HepG2 (cell line): ENCODE data around the gene KLF16. TPM values are rescaled to one million over a fixed set of nuclear protein-coding genes. Genes with fewer than 3 reads are reported as not detected.

Experiments used
- ATAC-seq: fragments of 200-7000 bp; cut with Tn5 transposase; 3 replicates; pipeline ENCODE4 v1.9.1; 2020; ENCODE audit warnings: mild to moderate bottlenecking, moderate library complexity
- BruUV-seq: library from RNA; stranded (reverse); fragments of 400-500 nt; replicated peaks from 2 replicates; lab custom pipeline; 2021; lab: Mats Ljungman, UMichigan
- CTCF ChIA-PET: fragments of 300-600 bp; formaldehyde crosslinking; extraction: SDS; loops from one replicate; lab custom pipeline; 2021; ENCODE audit warnings: low total read pairs, inconsistent platforms, low intra/inter-chr PET ratio; lab: Yijun Ruan, JAX
- POLR2A ChIA-PET: fragments of 350-600 bp; sonication (Branson Sonifier 250); formaldehyde crosslinking; loops from one replicate; lab custom pipeline; 2020; ENCODE audit warnings: antibody characterized with exemption, inconsistent platforms; lab: Yijun Ruan, JAX
- DNase-seq: peaks from one replicate; pipeline ENCODE4 v3.0.0-alpha.2; 2015; ENCODE audit warnings: low spot score
- FAIRE-seq: peaks from 3 replicates; lab custom pipeline; 2011; peaks lifted over from hg19 to GRCh38; lab: Jason Lieb, UNC
- H2AFZ ChIP-seq: one replicate; pipeline ENCODE4 v1.6.1; 2011; ENCODE audit warnings: low read length, inconsistent platforms
- H3K27ac ChIP-seq: fragments of 300-600 bp; 3 replicates; pipeline ENCODE4 v1.8.0; 2011; ENCODE audit warnings: mixed run types, mild to moderate bottlenecking, mixed read lengths, low read length, inconsistent platforms; ENCODE audit not compliant: insufficient read depth; ENCODE audit errors: extremely low read length
- H3K27me3 ChIP-seq, 2 experiments: fragments of 200-600 bp in 1 of 2; 2 replicates in 1 of 2; 3 replicates in 1 of 2; pipeline versions ENCODE4 v1.6.0 to v1.8.0; 2011; ENCODE audit warnings: low read length in 2 of 2, mild to moderate bottlenecking in 2 of 2, moderate library complexity in 2 of 2, inconsistent platforms in 1 of 2; ENCODE audit not compliant: insufficient read depth in 2 of 2, control insufficient read depth in 1 of 2
- H3K36me3 ChIP-seq, 2 experiments: fragments of 200-600 bp in 1 of 2; replicated peaks in 1 of 2; 2 replicates in 1 of 2; 3 replicates in 1 of 2; pipeline versions ENCODE4 v1.5.1 to v1.8.0; 2011; ENCODE audit warnings: low read length in 2 of 2, inconsistent platforms in 1 of 2; ENCODE audit not compliant: insufficient read depth in 2 of 2, control insufficient read depth in 1 of 2
- H3K4me1 ChIP-seq: 2 replicates; pipeline ENCODE4 v1.5.1; 2012; ENCODE audit warnings: low read length, inconsistent platforms; ENCODE audit not compliant: insufficient read depth
- H3K4me2 ChIP-seq: 2 replicates; pipeline ENCODE4 v1.6.0; 2011; ENCODE audit warnings: low read depth, low read length, inconsistent platforms
- H3K4me3 ChIP-seq, 3 experiments: fragments of 200-600 bp in 1 of 3; sonication (generic), shearing (Covaris generic) in 1 of 3; replicated peaks in 1 of 3; 2 replicates each; pipeline ENCODE4 v1.5.1; 2011 to 2016; ENCODE audit warnings: low read length in 3 of 3, inconsistent platforms in 2 of 3, low read depth in 2 of 3, mild to moderate bottlenecking in 2 of 3, control low read depth in 1 of 3, mixed read lengths in 1 of 3; ENCODE audit not compliant: insufficient read depth in 1 of 3
- H3K79me2 ChIP-seq: one replicate; pipeline ENCODE4 v1.6.1; 2011; ENCODE audit warnings: low read length, inconsistent platforms; ENCODE audit not compliant: insufficient read depth
- H3K9ac ChIP-seq: 2 replicates; pipeline ENCODE4 v1.6.0; 2011; ENCODE audit warnings: mild to moderate bottlenecking, low read depth, low read length, inconsistent platforms; ENCODE audit not compliant: insufficient read depth
- H3K9me3 ChIP-seq: 2 replicates; pipeline ENCODE4 v1.5.1; 2012; ENCODE audit warnings: mild to moderate bottlenecking, low read length
- H4K20me1 ChIP-seq: 2 replicates; pipeline ENCODE4 v1.6.0; 2011; ENCODE audit warnings: inconsistent platforms, mild to moderate bottlenecking, low read length, moderate library complexity; ENCODE audit not compliant: insufficient read depth
- IKZF1 ChIP-seq: fragments of 450-650 bp; IDR thresholded peaks from 2 replicates; pipeline ENCODE4 v1.7.1; 2016
- IRX3 ChIP-seq: sonication (generic); formaldehyde crosslinking; IDR thresholded peaks from 2 replicates; pipeline ENCODE4 v1.8.1; 2023; ENCODE audit warnings: mild to moderate bottlenecking, low read depth, missing genetic modification reagents, borderline replicate concordance
- MAF1 ChIP-seq: sonication (generic); formaldehyde crosslinking; IDR thresholded peaks from 2 replicates; pipeline ENCODE4 v1.5.0; 2020; ENCODE audit warnings: missing genetic modification reagents, borderline replicate concordance
- SIX4 ChIP-seq: sonication (generic); formaldehyde crosslinking; IDR thresholded peaks from 2 replicates; pipeline ENCODE4 v1.4.0; 2020; ENCODE audit warnings: missing genetic modification reagents
- SNAI1 ChIP-seq: sonication (generic); formaldehyde crosslinking; IDR thresholded peaks from 2 replicates; pipeline ENCODE4 v1.5.0; 2020; ENCODE audit warnings: mild to moderate bottlenecking, missing genetic modification reagents, borderline replicate concordance
- U2AF1 ChIP-seq: fragments of 200-400 bp; formaldehyde crosslinking; optimal IDR thresholded peaks from 2 replicates; pipeline ENCODE3; 2017; ENCODE audit warnings: mild to moderate bottlenecking, low read depth, low read length
- ZFP1 ChIP-seq: IDR thresholded peaks from 2 replicates; pipeline ENCODE4 v1.6.1; 2016
- ZFP37 ChIP-seq: sonication (generic); formaldehyde crosslinking; IDR thresholded peaks from 2 replicates; pipeline ENCODE4 v1.4.0; 2020; ENCODE audit warnings: missing genetic modification reagents, borderline replicate concordance
- ZFY ChIP-seq: sonication (generic); formaldehyde crosslinking; IDR thresholded peaks from 2 replicates; pipeline ENCODE4 v1.4.0; 2020; ENCODE audit warnings: missing genetic modification reagents
- ZNF225 ChIP-seq: sonication (generic); formaldehyde crosslinking; IDR thresholded peaks from 2 replicates; pipeline ENCODE4 v1.4.0; 2020; ENCODE audit warnings: mild to moderate bottlenecking, missing genetic modification reagents
- ZNF598 ChIP-seq: sonication (generic); formaldehyde crosslinking; IDR thresholded peaks from 2 replicates; pipeline ENCODE4 v1.5.1; 2020; ENCODE audit warnings: mild to moderate bottlenecking, missing genetic modification reagents, borderline replicate concordance
- ZNF788 ChIP-seq: sonication (generic); formaldehyde crosslinking; IDR thresholded peaks from 2 replicates; pipeline ENCODE4 v1.5.0; 2020; ENCODE audit warnings: mild to moderate bottlenecking, missing genetic modification reagents, borderline replicate concordance
- WGBS: methylation state at CpG from one replicate; pipeline ENCODE4 v1.1.6; 2017; ENCODE audit warnings: low lambda C conversion rate; 5-methylcytosine and 5-hydroxymethylcytosine counted together
- in situ Hi-C: cut with HindIII; loops from 2 replicates; pipeline ENCODE4 v1.10.0; 2017; ENCODE audit warnings: low pct_unique_long_range_greater_than_20kb; ENCODE audit not compliant: extremely low pct_ligation_motif_present
- intact Hi-C: fragments of 100-400 bp; cut with micrococcal nuclease; formaldehyde crosslinking; loops from one replicate; pipeline ENCODE4 v1.10.0; 2022; ENCODE audit not compliant: unreplicated experiment
- polyA plus RNA-seq, 8 experiments: library from polyadenylated mRNA; depleted of rRNA in 3 of 8; stranded (reverse) in 7 of 8; unstranded in 1 of 8; fragments of >200 nt; fragmentation: Illumina TruSeq in 4 of 8; extraction: Trizol in 4 of 8; gene quantifications; 2 replicates each; pipeline versions ENCODE4 v1.2.1 to v1.2.3, GENCODE V29; 2011 to 2016; ENCODE audit warnings: low read depth in 4 of 8, missing spikeins in 1 of 8, mixed read lengths in 1 of 8; ENCODE audit not compliant: insufficient read depth in 1 of 8
- total RNA-seq, 5 experiments: library from RNA; depleted of rRNA; stranded (reverse); fragments of >200 nt; fragmentation: Illumina TruSeq; extraction: Trizol; gene quantifications; 2 replicates each; pipeline ENCODE4 v1.2.3, GENCODE V29; 2016; ENCODE audit warnings: low read depth in 1 of 5
- TF ChIP-seq, protein P1 (sequence below): sonication (generic); formaldehyde crosslinking; IDR thresholded peaks from one replicate; pipeline ENCODE4 v1.5.1; 2020; ENCODE audit warnings: mild to moderate bottlenecking, missing genetic modification reagents; ENCODE audit errors: not compliant biosample characterization
- TF ChIP-seq, protein P2 (sequence below): sonication (generic); formaldehyde crosslinking; IDR thresholded peaks from 2 replicates; pipeline ENCODE4 v1.4.0; 2020; ENCODE audit warnings: missing genetic modification reagents, borderline replicate concordance

Gene KLF16
- total and polyA plus RNA-seq, 2 of the 13 experiments (the other 11 are each of a cell fraction or from before 2014, with no cell fraction given): 3.5 to 6.7 TPM

DNA sequence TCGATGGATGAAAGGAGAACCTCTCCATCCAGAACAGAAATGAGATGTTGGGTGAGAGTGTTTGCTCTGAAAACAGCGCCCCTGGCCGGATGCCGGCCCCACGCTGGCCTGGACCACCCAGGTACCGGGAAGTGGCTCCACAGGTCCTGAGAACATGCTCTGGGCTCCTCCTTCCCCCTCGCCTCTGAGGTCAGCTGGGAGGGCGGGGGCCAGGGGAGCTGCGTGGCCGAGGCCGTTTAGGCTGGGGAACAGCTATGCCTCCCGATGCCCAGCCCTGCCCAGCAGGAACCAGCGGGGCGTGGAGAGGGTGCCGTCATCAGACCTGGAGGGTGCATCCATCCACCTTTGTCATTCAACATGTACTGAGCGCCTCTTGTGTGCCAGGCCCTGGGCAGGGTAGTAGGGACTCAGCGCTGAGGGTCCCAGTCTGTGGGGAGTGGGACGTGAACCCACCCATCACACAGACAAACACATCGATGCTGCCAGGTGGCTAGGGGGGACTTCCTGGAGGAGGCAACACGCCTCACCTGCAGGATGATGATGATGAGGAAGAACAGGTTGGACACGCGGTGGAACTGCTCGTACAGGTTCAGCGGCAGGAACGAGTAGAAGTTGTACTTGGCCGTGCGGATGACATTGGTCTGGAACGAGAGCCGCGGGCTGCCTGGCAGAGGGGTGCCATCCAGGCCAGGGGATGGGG lies 55.5 kb downstream of the KLF16 start:
- intact Hi-C loops: no loop called here
- Histone ChIP-seq H3K4me3 (no peak overlapping the region), H4K20me1 (no peaks in the 10 kb centered on the region), H2AFZ (no peak overlapping the region), H3K4me1 (peaks cover 6% of the 10 kb centered on the region; the same call in 1 of the 2 replicates), H3K36me3 (no peaks in the 10 kb centered on the region), H3K27ac (no peak overlapping the region), H3K9me3 (no peaks in the 10 kb centered on the region), H3K27me3 (no peaks in the 10 kb centered on the region; a peak in 1 of 5 replicates), H3K79me2 (no peaks in the 10 kb centered on the region), H3K4me2 (no peak overlapping the region), H3K9ac (no peak overlapping the region)
- TF ChIP-seq MAF1 (no peak), ZFP1 (CRISPR knock-in tag) (no peak), IKZF1 (no peak), U2AF1 (no peak), ZFY (CRISPR knock-in tag) (no peak), ZFP37 (CRISPR knock-in tag) (no peak), SIX4 (CRISPR knock-in tag) (no peak), SNAI1 (no peak), IRX3 (CRISPR knock-in tag) (no peak), ZNF225 (CRISPR knock-in tag) (no peak), ZNF788 (CRISPR knock-in tag) (no peak), ZNF598 (CRISPR knock-in tag) (no peak)
- TF ChIP-seq, protein P1, sequence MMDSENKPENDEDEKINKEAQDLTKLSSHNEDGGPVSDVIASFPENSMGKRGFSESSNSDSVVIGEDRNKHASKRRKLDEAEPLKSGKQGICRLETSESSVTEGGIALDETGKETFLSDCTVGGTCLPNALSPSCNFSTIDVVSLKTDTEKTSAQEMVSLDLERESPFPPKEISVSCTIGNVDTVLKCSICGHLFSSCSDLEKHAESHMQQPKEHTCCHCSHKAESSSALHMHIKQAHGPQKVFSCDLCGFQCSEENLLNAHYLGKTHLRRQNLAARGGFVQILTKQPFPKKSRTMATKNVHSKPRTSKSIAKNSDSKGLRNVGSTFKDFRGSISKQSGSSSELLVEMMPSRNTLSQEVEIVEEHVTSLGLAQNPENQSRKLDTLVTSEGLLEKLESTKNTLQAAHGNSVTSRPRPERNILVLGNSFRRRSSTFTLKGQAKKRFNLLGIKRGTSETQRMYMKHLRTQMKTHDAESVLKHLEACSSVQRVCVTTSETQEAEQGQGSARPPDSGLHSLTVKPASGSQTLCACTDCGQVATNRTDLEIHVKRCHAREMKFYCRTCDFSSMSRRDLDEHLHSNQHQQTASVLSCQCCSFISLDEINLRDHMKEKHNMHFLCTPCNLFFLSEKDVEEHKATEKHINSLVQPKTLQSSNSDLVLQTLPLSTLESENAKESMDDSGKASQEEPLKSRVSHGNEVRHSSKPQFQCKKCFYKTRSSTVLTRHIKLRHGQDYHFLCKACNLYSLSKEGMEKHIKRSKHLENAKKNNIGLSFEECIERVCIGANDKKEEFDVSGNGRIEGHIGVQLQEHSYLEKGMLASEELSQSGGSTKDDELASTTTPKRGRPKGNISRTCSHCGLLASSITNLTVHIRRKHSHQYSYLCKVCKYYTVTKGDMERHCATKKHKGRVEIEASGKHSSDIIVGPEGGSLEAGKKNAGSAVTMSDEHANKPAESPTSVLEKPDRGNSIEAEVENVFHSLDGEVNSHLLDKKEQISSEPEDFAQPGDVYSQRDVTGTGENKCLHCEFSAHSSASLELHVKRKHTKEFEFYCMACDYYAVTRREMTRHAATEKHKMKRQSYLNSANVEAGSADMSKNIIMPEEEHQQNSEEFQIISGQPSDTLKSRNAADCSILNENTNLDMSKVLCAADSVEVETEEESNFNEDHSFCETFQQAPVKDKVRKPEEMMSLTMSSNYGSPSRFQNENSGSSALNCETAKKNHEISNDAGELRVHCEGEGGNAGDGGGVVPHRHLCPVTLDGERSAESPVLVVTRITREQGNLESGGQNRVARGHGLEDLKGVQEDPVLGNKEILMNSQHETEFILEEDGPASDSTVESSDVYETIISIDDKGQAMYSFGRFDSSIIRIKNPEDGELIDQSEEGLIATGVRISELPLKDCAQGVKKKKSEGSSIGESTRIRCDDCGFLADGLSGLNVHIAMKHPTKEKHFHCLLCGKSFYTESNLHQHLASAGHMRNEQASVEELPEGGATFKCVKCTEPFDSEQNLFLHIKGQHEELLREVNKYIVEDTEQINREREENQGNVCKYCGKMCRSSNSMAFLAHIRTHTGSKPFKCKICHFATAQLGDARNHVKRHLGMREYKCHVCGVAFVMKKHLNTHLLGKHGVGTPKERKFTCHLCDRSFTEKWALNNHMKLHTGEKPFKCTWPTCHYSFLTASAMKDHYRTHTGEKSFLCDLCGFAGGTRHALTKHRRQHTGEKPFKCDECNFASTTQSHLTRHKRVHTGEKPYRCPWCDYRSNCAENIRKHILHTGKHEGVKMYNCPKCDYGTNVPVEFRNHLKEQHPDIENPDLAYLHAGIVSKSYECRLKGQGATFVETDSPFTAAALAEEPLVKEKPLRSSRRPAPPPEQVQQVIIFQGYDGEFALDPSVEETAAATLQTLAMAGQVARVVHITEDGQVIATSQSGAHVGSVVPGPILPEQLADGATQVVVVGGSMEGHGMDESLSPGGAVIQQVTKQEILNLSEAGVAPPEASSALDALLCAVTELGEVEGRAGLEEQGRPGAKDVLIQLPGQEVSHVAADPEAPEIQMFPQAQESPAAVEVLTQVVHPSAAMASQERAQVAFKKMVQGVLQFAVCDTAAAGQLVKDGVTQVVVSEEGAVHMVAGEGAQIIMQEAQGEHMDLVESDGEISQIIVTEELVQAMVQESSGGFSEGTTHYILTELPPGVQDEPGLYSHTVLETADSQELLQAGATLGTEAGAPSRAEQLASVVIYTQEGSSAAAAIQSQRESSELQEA: no peak
- TF ChIP-seq, protein P2, sequence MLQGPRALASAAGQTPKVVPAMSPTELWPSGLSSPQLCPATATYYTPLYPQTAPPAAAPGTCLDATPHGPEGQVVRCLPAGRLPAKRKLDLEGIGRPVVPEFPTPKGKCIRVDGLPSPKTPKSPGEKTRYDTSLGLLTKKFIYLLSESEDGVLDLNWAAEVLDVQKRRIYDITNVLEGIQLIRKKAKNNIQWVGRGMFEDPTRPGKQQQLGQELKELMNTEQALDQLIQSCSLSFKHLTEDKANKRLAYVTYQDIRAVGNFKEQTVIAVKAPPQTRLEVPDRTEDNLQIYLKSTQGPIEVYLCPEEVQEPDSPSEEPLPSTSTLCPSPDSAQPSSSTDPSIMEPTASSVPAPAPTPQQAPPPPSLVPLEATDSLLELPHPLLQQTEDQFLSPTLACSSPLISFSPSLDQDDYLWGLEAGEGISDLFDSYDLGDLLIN (CRISPR knock-in tag): no peak
- in situ Hi-C loops: no loop called here
- FAIRE-seq: no peak
- ATAC-seq: no peak
- CTCF ChIA-PET: no interaction called here
- POLR2A ChIA-PET: no interaction called here
- DNase-seq: no peak
- WGBS: 91% methylated on average over 17 of the region's 30 CpGs
- BruUV-seq: no TSS peak
